OCI-M2 (cell line): ENCODE results near the gene EXOC4.

Experiments
- DNase-seq: peaks from one replicate; lab custom pipeline; 2025; ENCODE audit not compliant: unreplicated experiment; lab: John Stamatoyannopoulos, UW

The EXOC4 gene

GRCh38 chr7:133662276-133662675 is 409.4 kb downstream of the EXOC4 start:
- DNase-seq, result no peak

- no peak for DNase-seq
Measured at GRCh38 chr7:133662830-133663229, 410.0 kb downstream of the EXOC4 start.

GRCh38 chr7:133664528-133664927 is 411.6 kb downstream of the EXOC4 start:
- no peak for DNase-seq

- no peak for DNase-seq
Measured at GRCh38 chr7:133668296-133669060, 415.6 kb downstream of the EXOC4 start.

GRCh38 chr7:133669061-133669455 is 416.2 kb downstream of the EXOC4 start:
- no peak for DNase-seq

- DNase-seq, result no peak
Measured at GRCh38 chr7:133670250-133670649, 417.4 kb downstream of the EXOC4 start.

GRCh38 chr7:133672866-133673265 is 420.0 kb downstream of the EXOC4 start:
- no peak for DNase-seq

- no peak for DNase-seq
Measured at GRCh38 chr7:133674079-133674763, 421.3 kb downstream of the EXOC4 start.

GRCh38 chr7:133675510-133676218 is 422.8 kb downstream of the EXOC4 start:
- no peak for DNase-seq

- no peak for DNase-seq
Measured at GRCh38 chr7:133676805-133677370, 424.0 kb downstream of the EXOC4 start.

- DNase-seq, result no peak
Measured at GRCh38 chr7:133678137-133678814, 425.4 kb downstream of the EXOC4 start.

- no peak for DNase-seq
Measured at GRCh38 chr7:133679977-133680376, 427.1 kb downstream of the EXOC4 start.

- DNase-seq, result no peak
Measured at GRCh38 chr7:133681529-133681928, 428.7 kb downstream of the EXOC4 start.

GRCh38 chr7:133682364-133683181 is 429.7 kb downstream of the EXOC4 start:
- no peak for DNase-seq

- no peak for DNase-seq
Measured at GRCh38 chr7:133683182-133683454, 430.2 kb downstream of the EXOC4 start.

- no peak for DNase-seq
Measured at GRCh38 chr7:133688483-133689239, 435.8 kb downstream of the EXOC4 start.

- DNase-seq, result no peak
Measured at GRCh38 chr7:133690740-133691139, 437.9 kb downstream of the EXOC4 start.

GRCh38 chr7:133691727-133692610 is 439.1 kb downstream of the EXOC4 start:
- DNase-seq, result no peak

GRCh38 chr7:133693281-133693680 is 440.4 kb downstream of the EXOC4 start:
- no peak for DNase-seq
